Effector memory CD4-positive, alpha-beta T cell (primary cell): ENCODE results near the gene LCNL1.

Source experiments
- DNase-seq, 3 donors: peaks; one replicate each; pipeline ENCODE4 v3.0.0-alpha.2; 2020
- H3K27ac ChIP-seq: 2 replicates; pipeline ENCODE4 v1.7.0; 2013; ENCODE audit warnings: mild to moderate bottlenecking, low read length, moderate library complexity; ENCODE audit not compliant: insufficient read depth, poor library complexity, severe bottlenecking
- H3K27me3 ChIP-seq: replicated peaks from 2 replicates; pipeline ENCODE4 v1.7.0; 2013; ENCODE audit warnings: mild to moderate bottlenecking, low read length; ENCODE audit not compliant: insufficient read depth, control insufficient read depth, poor library complexity, severe bottlenecking
- H3K36me3 ChIP-seq: 2 replicates; pipeline ENCODE4 v1.7.0; 2013; ENCODE audit warnings: mild to moderate bottlenecking, low read length, moderate library complexity; ENCODE audit not compliant: control insufficient read depth, insufficient read depth
- H3K4me1 ChIP-seq: 2 replicates; pipeline ENCODE4 v1.7.0; 2013; ENCODE audit warnings: low read length, mild to moderate bottlenecking; ENCODE audit not compliant: control insufficient read depth, insufficient read depth, poor library complexity, severe bottlenecking
- H3K4me3 ChIP-seq: 2 replicates; pipeline ENCODE4 v1.7.0; 2013; ENCODE audit warnings: low read length, low read depth, mild to moderate bottlenecking; ENCODE audit not compliant: insufficient read depth, poor library complexity, severe bottlenecking
- H3K9me3 ChIP-seq: 2 replicates; pipeline ENCODE4 v1.7.0; 2013; ENCODE audit warnings: mild to moderate bottlenecking, low read length, moderate library complexity; ENCODE audit not compliant: control insufficient read depth

Gene LCNL1

GRCh38 chr9:136947028-136947891, 35.5 kb upstream of the LCNL1 start:
- Histone ChIP-seq H3K4me3 (no peak overlapping the region), H3K9me3 (no peaks in the 10 kb centered on the region), H3K36me3 (peaks cover 5% of the 10 kb centered on the region), H3K4me1 (peaks cover 27% of the 10 kb centered on the region), H3K27ac (no peak overlapping the region), H3K27me3 (no peaks in the 10 kb centered on the region)
- no peak for DNase-seq

- Histone ChIP-seq H3K4me1 (peaks cover 23% of the 10 kb centered on the region), H3K27ac (no peak overlapping the region)
Measured at GRCh38 chr9:136947955-136948510, 34.8 kb upstream of the LCNL1 start.

GRCh38 chr9:136949239-136949816, 33.5 kb upstream of the LCNL1 start:
- no peaks in the 10 kb centered on the region for H3K27me3 ChIP-seq
- no peak for DNase-seq
- no peaks in the 10 kb centered on the region for H3K36me3 ChIP-seq
- H3K4me1 ChIP-seq = peaks cover 17% of the 10 kb centered on the region
- peak overlapping the region; percentile 72 for H3K27ac ChIP-seq
- peak overlapping the region; percentile 62 for H3K4me3 ChIP-seq
- no peaks in the 10 kb centered on the region for H3K9me3 ChIP-seq

More at GRCh38 chr9:136947955-136948510, 34.8 kb upstream of the LCNL1 start:
- no peaks in the 10 kb centered on the region for H3K27me3 ChIP-seq
- no peaks in the 10 kb centered on the region for H3K9me3 ChIP-seq
- no peak overlapping the region for H3K4me3 ChIP-seq
- H3K36me3 ChIP-seq = no peaks in the 10 kb centered on the region
- no peak for DNase-seq

GRCh38 chr9:136949817-136950655, 32.8 kb upstream of the LCNL1 start:
- Histone ChIP-seq H3K4me1 (peaks cover 13% of the 10 kb centered on the region), H3K36me3 (no peaks in the 10 kb centered on the region), H3K27ac (peak overlapping the region; percentile 72), H3K9me3 (no peaks in the 10 kb centered on the region), H3K4me3 (peak overlapping the region; percentile 62), H3K27me3 (no peaks in the 10 kb centered on the region)
- DNase-seq = peak; percentile 89 to 97 (median 95)

DNA sequence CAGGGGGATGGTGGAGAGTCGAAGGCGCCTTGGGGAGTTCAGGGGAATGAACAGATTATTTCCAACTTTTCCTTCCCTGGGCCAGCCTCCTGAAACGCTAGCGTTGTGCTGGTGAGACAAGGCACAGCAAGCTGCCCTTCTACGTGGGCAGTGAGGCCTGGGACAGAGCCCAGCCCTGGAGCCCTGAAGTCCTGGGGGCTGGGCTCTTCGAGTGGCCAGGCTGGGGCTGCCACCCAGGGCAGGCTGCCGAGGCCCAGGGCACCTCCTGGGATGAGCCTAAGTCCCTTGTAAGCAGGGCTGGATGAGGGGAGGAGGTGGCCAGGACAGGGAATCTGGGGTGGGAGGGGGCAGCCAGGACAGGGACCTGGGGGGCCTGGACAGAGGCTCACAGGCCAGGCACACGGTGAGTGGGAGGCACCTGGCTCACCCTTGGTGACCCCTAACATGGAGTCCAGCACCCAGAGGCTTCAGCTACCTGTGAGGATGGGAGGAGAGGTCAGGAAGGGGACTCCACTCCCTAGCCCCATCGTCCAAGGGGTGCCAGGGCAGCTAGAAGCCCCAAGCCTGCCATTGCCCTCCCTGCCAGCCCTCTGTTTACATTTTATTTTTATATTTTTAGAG, 32.0 kb upstream of the LCNL1 start:
- no peaks in the 10 kb centered on the region for H3K9me3 ChIP-seq
- H3K36me3 ChIP-seq = no peaks in the 10 kb centered on the region
- peak overlapping the region; percentile 72 for H3K27ac ChIP-seq
- DNase-seq = no peak
- peak overlapping the region; percentile 62 for H3K4me3 ChIP-seq
- peaks cover 12% of the 10 kb centered on the region for H3K4me1 ChIP-seq
- no peaks in the 10 kb centered on the region for H3K27me3 ChIP-seq

DNA sequence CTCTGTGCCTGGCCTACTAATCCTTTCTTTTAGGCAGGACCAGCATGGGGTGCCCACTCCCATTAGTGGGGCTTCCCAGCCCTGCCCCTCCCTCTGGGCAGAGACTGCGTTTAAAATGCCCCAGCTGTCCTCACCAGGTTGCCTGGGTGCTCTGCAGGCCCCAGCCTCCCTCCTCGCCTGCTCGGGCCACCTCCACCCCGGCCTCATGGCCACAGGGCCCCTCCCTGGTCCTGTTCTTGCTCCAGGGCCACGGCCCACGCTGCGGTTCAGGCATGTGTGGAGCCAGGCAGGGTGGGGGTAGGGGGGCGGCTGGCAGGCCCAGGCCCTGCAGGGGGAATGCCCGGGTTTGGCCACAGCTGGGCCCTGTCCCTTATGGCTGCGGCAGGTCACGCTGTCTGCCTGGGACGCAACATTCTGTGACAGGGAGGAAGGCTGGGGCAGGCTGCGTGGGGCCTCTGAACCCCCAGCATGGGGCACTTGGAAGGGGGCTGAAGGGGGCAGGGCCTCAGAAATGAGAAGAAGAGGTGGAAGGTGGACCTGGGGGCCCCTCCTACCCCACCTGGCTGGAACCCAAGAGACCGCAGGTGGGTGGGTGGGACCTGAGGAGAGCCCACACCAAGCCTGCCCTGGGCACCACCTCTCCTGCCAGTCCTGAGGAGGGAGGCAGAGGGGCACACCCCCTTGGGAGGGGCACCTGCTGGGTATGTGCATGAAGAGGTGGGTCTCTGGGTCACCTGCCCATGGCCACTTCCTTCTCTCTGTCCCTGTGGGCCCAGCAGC, 31.1 kb upstream of the LCNL1 start, which contains the start of gene LCN12:
Gene LCN12 (plus strand): TSS at position 733 of the 780 bp plus-strand sequence. CDS start 55 bp downstream, outside the sequence.
- Histone ChIP-seq H3K27ac (no peak within 1 kb of the TSS), H3K4me3 (no peak within 1 kb of the TSS), H3K36me3 (no peaks in the 10 kb centered on the region), H3K9me3 (no peaks in the 10 kb centered on the region), H3K4me1 (peaks cover 12% of the 10 kb centered on the region), H3K27me3 (no peaks in the 10 kb centered on the region)
- DNase-seq = no peak

- Histone ChIP-seq H3K9me3 (no peaks in the 10 kb centered on the region), H3K27me3 (no peaks in the 10 kb centered on the region), H3K4me1 (peaks cover 12% of the 10 kb centered on the region), H3K36me3 (no peaks in the 10 kb centered on the region), H3K27ac (no peak overlapping the region), H3K4me3 (no peak overlapping the region)
- DNase-seq = no peak
Measured at GRCh38 chr9:136952321-136952850, 30.4 kb upstream of the LCNL1 start.

DNA sequence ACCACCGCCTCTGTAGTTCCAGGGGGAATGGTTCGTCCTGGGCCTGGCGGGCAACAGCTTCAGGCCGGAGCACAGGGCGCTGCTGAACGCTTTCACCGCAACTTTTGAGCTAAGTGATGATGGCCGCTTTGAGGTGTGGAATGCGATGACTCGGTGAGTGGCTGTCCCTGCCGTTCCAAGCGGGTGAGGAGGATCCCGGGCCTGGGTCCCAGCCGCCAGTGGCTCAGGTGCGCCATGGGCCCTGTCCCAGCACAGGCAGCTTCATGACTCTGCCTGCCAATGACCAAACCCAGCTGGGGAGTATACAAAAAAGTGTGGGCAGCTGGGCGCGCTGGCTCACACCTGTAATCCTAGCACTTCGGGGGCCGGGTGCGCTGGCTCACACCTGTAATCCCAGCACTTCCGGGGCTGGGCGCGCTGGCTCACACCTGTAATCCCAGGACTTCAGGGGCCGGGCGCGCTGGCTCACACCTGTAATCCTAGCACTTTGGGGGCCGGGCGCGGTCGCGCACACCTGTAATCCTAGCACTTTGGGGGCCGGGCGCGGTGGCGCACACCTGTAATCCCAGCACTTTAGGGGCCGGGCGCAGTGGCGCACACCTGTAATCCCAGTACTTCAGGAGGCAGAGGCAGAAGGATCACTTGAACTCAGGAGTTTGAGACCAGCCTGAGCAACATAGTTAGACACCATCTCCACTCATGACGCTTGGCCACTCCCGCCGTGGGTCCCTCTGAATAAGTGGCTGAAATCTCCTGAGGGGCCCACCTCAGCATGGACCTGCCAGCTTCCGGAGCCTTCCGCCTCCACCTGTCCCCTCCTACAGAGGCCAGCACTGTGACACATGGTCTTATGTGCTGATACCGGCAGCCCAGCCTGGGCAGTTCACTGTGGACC, 29.7 kb upstream of the LCNL1 start:
- H3K4me1 ChIP-seq = peaks cover 12% of the 10 kb centered on the region
- H3K27ac ChIP-seq = no peak overlapping the region
- no peak for DNase-seq
- H3K9me3 ChIP-seq = no peaks in the 10 kb centered on the region
- no peaks in the 10 kb centered on the region for H3K36me3 ChIP-seq
- no peaks in the 10 kb centered on the region for H3K27me3 ChIP-seq
- no peak overlapping the region for H3K4me3 ChIP-seq
